ENCODE measurements around the gene PRR16.
"Not testable (repeated sequence)": the region's sequence is repeated elsewhere in the genome, so short reads cannot be mapped to it uniquely, and the experiment has no call there.

Gene PRR16

GRCh38 chr5:120695368-120695880 is 231.3 kb downstream of the PRR16 start:
- Histone ChIP-seq H4K20me1 (ENCODE audit: low read depth, low read length) (no peaks in the 10 kb centered on the region), H3K9ac (ENCODE audit: low read length) (no peak overlapping the region), H3K4me3 (ENCODE audit: insufficient read depth, low read length, poor library complexity, severe bottlenecking) (no peak overlapping the region), H2AFZ (ENCODE audit: low read depth, low read length, severe bottlenecking) (no peak overlapping the region), H3K27ac (ENCODE audit: low read depth, low read length) (no peak overlapping the region), H3K27me3 (ENCODE audit: low read length) (no peaks in the 10 kb centered on the region), H3K79me2 (ENCODE audit: insufficient read depth, low read length) (no peaks in the 10 kb centered on the region), H3K9me2 (replicated peaks; ENCODE audit: insufficient read depth, low read length) (no peaks in the 10 kb centered on the region), H3F3A (ENCODE audit: insufficient read depth) (no peaks in the 10 kb centered on the region), H3K4me2 (ENCODE audit: low read depth, low read length, poor library complexity, severe bottlenecking) (no peak overlapping the region), H3K9me3 (ENCODE audit: insufficient read depth, low read length) (no peaks in the 10 kb centered on the region), H3K36me3 (ENCODE audit: low read length) (no peaks in the 10 kb centered on the region)
- TF ChIP-seq EZH2phosphoT487 (conservative IDR thresholded peaks at IDR 0.05; ENCODE audit: low read length) (no peak), CTCF (IDR thresholded peaks at IDR 0.05; ENCODE audit: insufficient read depth, low read length, poor library complexity, severe bottlenecking) (no peak)

- Histone ChIP-seq H3K9me3 (ENCODE audit: insufficient read depth, low read length) (no peaks in the 10 kb centered on the region), H3K79me2 (ENCODE audit: insufficient read depth, low read length) (no peaks in the 10 kb centered on the region), H2AFZ (ENCODE audit: low read depth, low read length, severe bottlenecking) (no peak overlapping the region), H3F3A (ENCODE audit: insufficient read depth) (no peaks in the 10 kb centered on the region), H3K27ac (ENCODE audit: low read depth, low read length) (no peak overlapping the region), H3K27me3 (ENCODE audit: low read length) (no peaks in the 10 kb centered on the region), H4K20me1 (ENCODE audit: low read depth, low read length) (no peaks in the 10 kb centered on the region), H3K4me3 (ENCODE audit: insufficient read depth, low read length, poor library complexity, severe bottlenecking) (no peak overlapping the region), H3K4me2 (ENCODE audit: low read depth, low read length, poor library complexity, severe bottlenecking) (no peak overlapping the region), H3K9ac (ENCODE audit: low read length) (no peak overlapping the region), H3K36me3 (ENCODE audit: low read length) (no peaks in the 10 kb centered on the region), H3K9me2 (replicated peaks; ENCODE audit: insufficient read depth, low read length) (no peaks in the 10 kb centered on the region)
- no peak for TF ChIP-seq EZH2phosphoT487 (conservative IDR thresholded peaks at IDR 0.05; ENCODE audit: low read length)
- no peak for TF ChIP-seq CTCF (IDR thresholded peaks at IDR 0.05; ENCODE audit: insufficient read depth, low read length, poor library complexity, severe bottlenecking)
Measured at GRCh38 chr5:120697147-120697546, 233.0 kb downstream of the PRR16 start.

GRCh38 chr5:120697670-120698327 is 233.7 kb downstream of the PRR16 start:
- not testable (repeated sequence) for H3K79me2 ChIP-seq (ENCODE audit: insufficient read depth, low read length); H3K4me2 ChIP-seq (ENCODE audit: low read depth, low read length, poor library complexity, severe bottlenecking); H3K9ac ChIP-seq (ENCODE audit: low read length); H3F3A ChIP-seq (ENCODE audit: insufficient read depth); H4K20me1 ChIP-seq (ENCODE audit: low read depth, low read length); H3K4me3 ChIP-seq (ENCODE audit: insufficient read depth, low read length, poor library complexity, severe bottlenecking); H3K27ac ChIP-seq (ENCODE audit: low read depth, low read length); H3K9me3 ChIP-seq (ENCODE audit: insufficient read depth, low read length); H2AFZ ChIP-seq (ENCODE audit: low read depth, low read length, severe bottlenecking); H3K27me3 ChIP-seq (ENCODE audit: low read length); H3K9me2 ChIP-seq (replicated peaks; ENCODE audit: insufficient read depth, low read length); H3K36me3 ChIP-seq (ENCODE audit: low read length)

- H3K4me3 ChIP-seq (ENCODE audit: insufficient read depth, low read length, poor library complexity, severe bottlenecking); H2AFZ ChIP-seq (ENCODE audit: low read depth, low read length, severe bottlenecking); H3K4me2 ChIP-seq (ENCODE audit: low read depth, low read length, poor library complexity, severe bottlenecking); H3K9me3 ChIP-seq (ENCODE audit: insufficient read depth, low read length); H3K36me3 ChIP-seq (ENCODE audit: low read length); H4K20me1 ChIP-seq (ENCODE audit: low read depth, low read length); H3K27ac ChIP-seq (ENCODE audit: low read depth, low read length); H3K9ac ChIP-seq (ENCODE audit: low read length); H3K9me2 ChIP-seq (replicated peaks; ENCODE audit: insufficient read depth, low read length); H3K79me2 ChIP-seq (ENCODE audit: insufficient read depth, low read length); H3F3A ChIP-seq (ENCODE audit: insufficient read depth); H3K27me3 ChIP-seq (ENCODE audit: low read length): not testable (repeated sequence)
Measured at GRCh38 chr5:120700653-120701052, 236.6 kb downstream of the PRR16 start.

DNA sequence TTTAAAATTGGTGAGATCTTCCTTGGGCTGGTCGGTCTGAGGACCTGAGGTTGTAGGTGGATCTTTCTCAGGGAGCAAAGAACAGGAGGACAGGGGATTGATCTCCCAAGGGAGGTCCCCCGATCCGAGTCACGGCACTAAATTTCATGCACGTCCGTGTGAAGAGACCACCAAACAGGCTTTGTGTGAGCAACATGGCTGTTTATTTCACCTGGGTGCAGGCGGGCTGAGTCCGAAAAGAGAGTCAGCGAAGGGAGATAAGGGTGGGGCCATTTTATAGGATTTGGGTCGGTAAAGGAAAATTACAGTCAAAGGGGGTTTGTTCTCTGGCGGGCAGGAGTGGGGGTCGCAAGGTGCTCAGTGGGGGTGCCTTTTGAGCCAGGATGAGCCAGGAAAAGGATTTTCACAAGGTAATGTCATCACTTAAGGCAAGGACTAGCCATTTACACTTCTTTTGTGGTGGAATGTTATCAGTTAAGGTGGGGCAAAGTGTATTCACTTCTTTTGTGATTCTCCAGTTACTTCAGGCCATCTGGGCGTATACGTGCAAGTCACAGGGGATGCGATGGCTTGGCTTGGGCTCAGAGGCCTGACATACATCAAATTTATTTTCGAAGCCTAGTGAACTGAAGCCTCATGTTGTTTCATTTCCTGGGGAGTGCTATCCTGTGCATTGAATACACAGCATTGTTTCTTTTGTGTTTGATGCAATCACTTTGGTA is 238.9 kb downstream of the PRR16 start:
- H3K9ac ChIP-seq (ENCODE audit: low read length); H3K27me3 ChIP-seq (ENCODE audit: low read length); H4K20me1 ChIP-seq (ENCODE audit: low read depth, low read length); H3K4me3 ChIP-seq (ENCODE audit: insufficient read depth, low read length, poor library complexity, severe bottlenecking); H3K36me3 ChIP-seq (ENCODE audit: low read length); H3K79me2 ChIP-seq (ENCODE audit: insufficient read depth, low read length); H3K9me2 ChIP-seq (replicated peaks; ENCODE audit: insufficient read depth, low read length); H2AFZ ChIP-seq (ENCODE audit: low read depth, low read length, severe bottlenecking); H3K9me3 ChIP-seq (ENCODE audit: insufficient read depth, low read length); H3F3A ChIP-seq (ENCODE audit: insufficient read depth); H3K27ac ChIP-seq (ENCODE audit: low read depth, low read length); H3K4me2 ChIP-seq (ENCODE audit: low read depth, low read length, poor library complexity, severe bottlenecking): not testable (repeated sequence)
